Testis (tissue), 2 donors: Measurements from ENCODE around the gene SLC17A3.

Experiments used
- CTCF ChIP-seq, 3 experiments: fragments of 450-650 bp in 2 of 3; fragments of 200-600 bp in 1 of 3; sonication (generic) in 1 of 3; IDR thresholded peaks; one replicate each; pipeline ENCODE4 v1.5.1; 2016 to 2019; ENCODE audit warnings: antibody characterized with exemption in 3 of 3, mild to moderate bottlenecking in 2 of 3, moderate library complexity in 1 of 3
- POLR2A ChIP-seq: fragments of 450-650 bp; IDR thresholded peaks from one replicate; pipeline ENCODE4 v1.6.1; 2017; ENCODE audit warnings: antibody characterized with exemption, mild to moderate bottlenecking, moderate library complexity

GRCh38 chr6:25913741-25914140 is 39.7 kb upstream of the SLC17A3 start:
- no peak for TF ChIP-seq CTCF (IDR thresholded peaks at IDR 0.05)
- no peak for TF ChIP-seq POLR2A
